Colonic mucosa (tissue), 4 donors: Measurements from ENCODE around the gene ZNHIT6. TPM values are rescaled to one million over a fixed set of nuclear protein-coding genes. Genes with fewer than 3 reads are reported as not detected.

Experiments used
- DNase-seq: peaks from one replicate; pipeline ENCODE4 v3.0.0-alpha.2; 2020
- H3K27ac ChIP-seq: fragments of 200-600 bp; one replicate; pipeline ENCODE4 v1.8.0; 2021
- H3K27me3 ChIP-seq: fragments of 200-600 bp; one replicate; pipeline ENCODE4 v1.8.0; 2021
- H3K36me3 ChIP-seq: fragments of 200-600 bp; one replicate; pipeline ENCODE4 v1.8.0; 2021
- H3K4me1 ChIP-seq: fragments of 200-600 bp; one replicate; pipeline ENCODE4 v1.8.0; 2021; ENCODE audit warnings: mild to moderate bottlenecking
- H3K4me3 ChIP-seq: fragments of 200-600 bp; one replicate; pipeline ENCODE4 v1.8.0; 2021
- H3K9ac ChIP-seq, 2 donors: one replicate each; pipeline ENCODE4 v1.7.0; 2013; ENCODE audit warnings: control low read depth in 2 of 2, low read depth in 2 of 2, low read length in 2 of 2
- H3K9me3 ChIP-seq: fragments of 200-600 bp; one replicate; pipeline ENCODE4 v1.8.0; 2021
- CTCF ChIP-seq: fragments of 200-600 bp; IDR thresholded peaks from one replicate; pipeline ENCODE4 v1.8.0; 2022; ENCODE audit warnings: antibody characterized with exemption, mild to moderate bottlenecking
- intact Hi-C: fragments of 100-400 bp; cut with DNase I; formaldehyde crosslinking; loops from one replicate; pipeline ENCODE4 v1.14.1; 2022
- total RNA-seq, 2 donors: library from RNA; stranded (reverse); fragmentation: NEBNext Ultra II Directional in 1 of 2; extraction: Animal tissue kit (Norgen Biotek cat#: 25700) in 1 of 2; gene quantifications; one replicate each; pipeline ENCODE4 v1.2.1, GENCODE V29; 2021
- donor health status: healthy.
- donor health status: DM: no; HTN: no; CAD: no.
- donor health status: DM: no; HTN: no; CAD: no.

ZNHIT6 gene
- total RNA-seq, 2 donors from 2014 or later: 10.0 to 10.9 TPM

- TF ChIP-seq CTCF: no peak
- no peaks in the 10 kb centered on the region for H3K9me3 ChIP-seq
- H3K27me3 ChIP-seq: no peaks in the 10 kb centered on the region
- no peak overlapping the region for H3K4me3 ChIP-seq
- no peak overlapping the region for H3K27ac ChIP-seq
- intact Hi-C loops: no loop called here
- no peaks in the 10 kb centered on the region for H3K36me3 ChIP-seq
- no peak for DNase-seq
- no peaks in the 10 kb centered on the region for H3K4me1 ChIP-seq
- no peak overlapping the region for H3K9ac ChIP-seq
Observed at GRCh38 chr1:85656256-85656655, 52.0 kb downstream of the ZNHIT6 start.

GRCh38 chr1:85655315-85655714, 52.9 kb downstream of the ZNHIT6 start:
- H3K4me1 ChIP-seq: no peaks in the 10 kb centered on the region
- H3K9ac ChIP-seq: no peak overlapping the region
- no peak for TF ChIP-seq CTCF
- H3K9me3 ChIP-seq: no peaks in the 10 kb centered on the region
- H3K27ac ChIP-seq: no peak overlapping the region
- intact Hi-C loops: no loop called here
- H3K36me3 ChIP-seq: no peaks in the 10 kb centered on the region
- H3K27me3 ChIP-seq: no peaks in the 10 kb centered on the region
- no peak for DNase-seq
- H3K4me3 ChIP-seq: no peak overlapping the region

- DNase-seq: no peak
- no peak for TF ChIP-seq CTCF
- H3K27ac ChIP-seq: no peak overlapping the region
- no peak overlapping the region for H3K9ac ChIP-seq
- H3K9me3 ChIP-seq: no peaks in the 10 kb centered on the region
- H3K4me3 ChIP-seq: no peak overlapping the region
- no peaks in the 10 kb centered on the region for H3K36me3 ChIP-seq
- no peaks in the 10 kb centered on the region for H3K27me3 ChIP-seq
- H3K4me1 ChIP-seq: no peaks in the 10 kb centered on the region
- intact Hi-C loops: no loop called here
Observed at GRCh38 chr1:85654066-85654782, 54.0 kb downstream of the ZNHIT6 start.

GRCh38 chr1:85652327-85652726, 55.9 kb downstream of the ZNHIT6 start:
- Histone ChIP-seq H3K9me3 (no peaks in the 10 kb centered on the region), H3K4me1 (no peaks in the 10 kb centered on the region), H3K36me3 (no peaks in the 10 kb centered on the region), H3K27me3 (no peaks in the 10 kb centered on the region), H3K9ac (no peak overlapping the region), H3K27ac (no peak overlapping the region), H3K4me3 (no peak overlapping the region)
- no peak for DNase-seq
- intact Hi-C loops: no loop called here
- no peak for TF ChIP-seq CTCF

GRCh38 chr1:85650645-85651044, 57.6 kb downstream of the ZNHIT6 start:
- DNase-seq: no peak
- H3K9me3 ChIP-seq: no peaks in the 10 kb centered on the region
- H3K9ac ChIP-seq: no peak overlapping the region
- intact Hi-C loops: no loop called here
- H3K4me3 ChIP-seq: no peak overlapping the region
- H3K4me1 ChIP-seq: no peaks in the 10 kb centered on the region
- no peaks in the 10 kb centered on the region for H3K36me3 ChIP-seq
- no peaks in the 10 kb centered on the region for H3K27me3 ChIP-seq
- TF ChIP-seq CTCF: no peak
- H3K27ac ChIP-seq: no peak overlapping the region
